ENCODE results near the gene PIGU. TPM values are rescaled to one million over a fixed set of nuclear protein-coding genes. Genes with fewer than 3 reads are reported as not detected.

Gene PIGU
- total and polyA plus RNA-seq, 2 of the 13 experiments (the other 11 are each of a cell fraction or from before 2014, with no cell fraction given): 45.5 to 231 TPM

DNA sequence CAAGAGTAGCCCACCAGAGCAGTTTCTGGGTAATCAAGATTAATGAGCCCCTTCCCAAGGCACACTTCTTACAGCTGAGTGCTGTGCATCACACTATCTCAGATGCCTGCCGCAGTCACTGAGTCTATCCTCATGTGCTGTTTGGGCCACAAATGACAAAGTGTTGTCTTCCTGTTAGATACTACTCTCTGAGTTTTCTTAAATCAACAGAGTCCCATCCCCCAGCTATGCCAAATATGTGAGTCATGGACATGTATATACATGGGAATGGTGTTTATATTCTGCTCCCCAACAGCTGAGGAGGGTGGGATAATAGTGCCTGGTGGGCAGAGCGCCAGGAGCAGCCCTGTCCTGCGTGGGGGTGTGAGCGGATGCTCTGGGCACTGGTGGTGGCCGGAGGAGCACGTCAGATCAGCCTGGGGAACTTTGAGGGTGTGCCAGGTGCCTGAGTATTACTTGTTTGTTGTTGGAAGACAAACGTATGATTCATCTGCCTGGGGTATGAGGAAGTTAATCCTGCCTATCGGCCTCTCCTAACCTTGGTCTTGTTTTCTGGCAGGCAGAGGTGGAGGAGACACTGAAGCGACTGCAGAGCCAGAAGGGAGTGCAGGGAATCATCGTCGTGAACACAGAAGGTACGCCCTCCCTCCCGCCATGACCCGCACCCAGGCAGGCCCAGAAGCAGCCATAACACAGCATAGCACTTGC, 151.0 kb downstream of the PIGU start (continued):
- TF ChIP-seq, protein P1, sequence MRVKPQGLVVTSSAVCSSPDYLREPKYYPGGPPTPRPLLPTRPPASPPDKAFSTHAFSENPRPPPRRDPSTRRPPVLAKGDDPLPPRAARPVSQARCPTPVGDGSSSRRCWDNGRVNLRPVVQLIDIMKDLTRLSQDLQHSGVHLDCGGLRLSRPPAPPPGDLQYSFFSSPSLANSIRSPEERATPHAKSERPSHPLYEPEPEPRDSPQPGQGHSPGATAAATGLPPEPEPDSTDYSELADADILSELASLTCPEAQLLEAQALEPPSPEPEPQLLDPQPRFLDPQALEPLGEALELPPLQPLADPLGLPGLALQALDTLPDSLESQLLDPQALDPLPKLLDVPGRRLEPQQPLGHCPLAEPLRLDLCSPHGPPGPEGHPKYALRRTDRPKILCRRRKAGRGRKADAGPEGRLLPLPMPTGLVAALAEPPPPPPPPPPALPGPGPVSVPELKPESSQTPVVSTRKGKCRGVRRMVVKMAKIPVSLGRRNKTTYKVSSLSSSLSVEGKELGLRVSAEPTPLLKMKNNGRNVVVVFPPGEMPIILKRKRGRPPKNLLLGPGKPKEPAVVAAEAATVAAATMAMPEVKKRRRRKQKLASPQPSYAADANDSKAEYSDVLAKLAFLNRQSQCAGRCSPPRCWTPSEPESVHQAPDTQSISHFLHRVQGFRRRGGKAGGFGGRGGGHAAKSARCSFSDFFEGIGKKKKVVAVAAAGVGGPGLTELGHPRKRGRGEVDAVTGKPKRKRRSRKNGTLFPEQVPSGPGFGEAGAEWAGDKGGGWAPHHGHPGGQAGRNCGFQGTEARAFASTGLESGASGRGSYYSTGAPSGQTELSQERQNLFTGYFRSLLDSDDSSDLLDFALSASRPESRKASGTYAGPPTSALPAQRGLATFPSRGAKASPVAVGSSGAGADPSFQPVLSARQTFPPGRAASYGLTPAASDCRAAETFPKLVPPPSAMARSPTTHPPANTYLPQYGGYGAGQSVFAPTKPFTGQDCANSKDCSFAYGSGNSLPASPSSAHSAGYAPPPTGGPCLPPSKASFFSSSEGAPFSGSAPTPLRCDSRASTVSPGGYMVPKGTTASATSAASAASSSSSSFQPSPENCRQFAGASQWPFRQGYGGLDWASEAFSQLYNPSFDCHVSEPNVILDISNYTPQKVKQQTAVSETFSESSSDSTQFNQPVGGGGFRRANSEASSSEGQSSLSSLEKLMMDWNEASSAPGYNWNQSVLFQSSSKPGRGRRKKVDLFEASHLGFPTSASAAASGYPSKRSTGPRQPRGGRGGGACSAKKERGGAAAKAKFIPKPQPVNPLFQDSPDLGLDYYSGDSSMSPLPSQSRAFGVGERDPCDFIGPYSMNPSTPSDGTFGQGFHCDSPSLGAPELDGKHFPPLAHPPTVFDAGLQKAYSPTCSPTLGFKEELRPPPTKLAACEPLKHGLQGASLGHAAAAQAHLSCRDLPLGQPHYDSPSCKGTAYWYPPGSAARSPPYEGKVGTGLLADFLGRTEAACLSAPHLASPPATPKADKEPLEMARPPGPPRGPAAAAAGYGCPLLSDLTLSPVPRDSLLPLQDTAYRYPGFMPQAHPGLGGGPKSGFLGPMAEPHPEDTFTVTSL (CRISPR knock-in tag; IDR thresholded peaks at IDR 0.05; ENCODE audit: borderline replicate concordance): peak; percentile 97
- TF ChIP-seq KDM3A (CRISPR knock-in tag; IDR thresholded peaks at IDR 0.05; ENCODE audit: low read depth) (no peak), ZNF83 (CRISPR knock-in tag; IDR thresholded peaks at IDR 0.05; ENCODE audit: borderline replicate concordance) (0 out of 2 replicates have a peak, but pooled peaks have one; percentile 53), KLF12 (CRISPR knock-in tag; IDR thresholded peaks at IDR 0.05; ENCODE audit: borderline replicate concordance) (no peak), ZNF274 (CRISPR knock-in tag; IDR thresholded peaks at IDR 0.05) (no peak; the same call in 1 of the 2 replicates), FOXK1 (CRISPR knock-in tag; IDR thresholded peaks at IDR 0.05; ENCODE audit: borderline replicate concordance, low read depth) (peak; percentile 97), MEIS2 (CRISPR knock-in tag; IDR thresholded peaks at IDR 0.05) (peak; percentile 59), ZNF3 (CRISPR knock-in tag; IDR thresholded peaks at IDR 0.05) (no peak; the same call in 1 of the 2 replicates), BCL6 (CRISPR knock-in tag; IDR thresholded peaks at IDR 0.05) (peak; percentile 79), PRDM4 (CRISPR knock-in tag; IDR thresholded peaks at IDR 0.05; ENCODE audit: borderline replicate concordance) (no peak)
- TF ChIP-seq, protein P2, sequence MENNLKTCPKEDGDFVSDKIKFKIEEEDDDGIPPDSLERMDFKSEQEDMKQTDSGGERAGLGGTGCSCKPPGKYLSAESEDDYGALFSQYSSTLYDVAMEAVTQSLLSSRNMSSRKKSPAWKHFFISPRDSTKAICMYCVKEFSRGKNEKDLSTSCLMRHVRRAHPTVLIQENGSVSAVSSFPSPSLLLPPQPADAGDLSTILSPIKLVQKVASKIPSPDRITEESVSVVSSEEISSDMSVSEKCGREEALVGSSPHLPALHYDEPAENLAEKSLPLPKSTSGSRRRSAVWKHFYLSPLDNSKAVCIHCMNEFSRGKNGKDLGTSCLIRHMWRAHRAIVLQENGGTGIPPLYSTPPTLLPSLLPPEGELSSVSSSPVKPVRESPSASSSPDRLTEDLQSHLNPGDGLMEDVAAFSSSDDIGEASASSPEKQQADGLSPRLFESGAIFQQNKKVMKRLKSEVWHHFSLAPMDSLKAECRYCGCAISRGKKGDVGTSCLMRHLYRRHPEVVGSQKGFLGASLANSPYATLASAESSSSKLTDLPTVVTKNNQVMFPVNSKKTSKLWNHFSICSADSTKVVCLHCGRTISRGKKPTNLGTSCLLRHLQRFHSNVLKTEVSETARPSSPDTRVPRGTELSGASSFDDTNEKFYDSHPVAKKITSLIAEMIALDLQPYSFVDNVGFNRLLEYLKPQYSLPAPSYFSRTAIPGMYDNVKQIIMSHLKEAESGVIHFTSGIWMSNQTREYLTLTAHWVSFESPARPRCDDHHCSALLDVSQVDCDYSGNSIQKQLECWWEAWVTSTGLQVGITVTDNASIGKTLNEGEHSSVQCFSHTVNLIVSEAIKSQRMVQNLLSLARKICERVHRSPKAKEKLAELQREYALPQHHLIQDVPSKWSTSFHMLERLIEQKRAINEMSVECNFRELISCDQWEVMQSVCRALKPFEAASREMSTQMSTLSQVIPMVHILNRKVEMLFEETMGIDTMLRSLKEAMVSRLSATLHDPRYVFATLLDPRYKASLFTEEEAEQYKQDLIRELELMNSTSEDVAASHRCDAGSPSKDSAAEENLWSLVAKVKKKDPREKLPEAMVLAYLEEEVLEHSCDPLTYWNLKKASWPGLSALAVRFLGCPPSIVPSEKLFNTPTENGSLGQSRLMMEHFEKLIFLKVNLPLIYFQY (CRISPR knock-in tag; IDR thresholded peaks at IDR 0.05; ENCODE audit: borderline replicate concordance): peak; percentile 73; the same call in 1 of the 2 replicates
- TF ChIP-seq, protein P3, sequence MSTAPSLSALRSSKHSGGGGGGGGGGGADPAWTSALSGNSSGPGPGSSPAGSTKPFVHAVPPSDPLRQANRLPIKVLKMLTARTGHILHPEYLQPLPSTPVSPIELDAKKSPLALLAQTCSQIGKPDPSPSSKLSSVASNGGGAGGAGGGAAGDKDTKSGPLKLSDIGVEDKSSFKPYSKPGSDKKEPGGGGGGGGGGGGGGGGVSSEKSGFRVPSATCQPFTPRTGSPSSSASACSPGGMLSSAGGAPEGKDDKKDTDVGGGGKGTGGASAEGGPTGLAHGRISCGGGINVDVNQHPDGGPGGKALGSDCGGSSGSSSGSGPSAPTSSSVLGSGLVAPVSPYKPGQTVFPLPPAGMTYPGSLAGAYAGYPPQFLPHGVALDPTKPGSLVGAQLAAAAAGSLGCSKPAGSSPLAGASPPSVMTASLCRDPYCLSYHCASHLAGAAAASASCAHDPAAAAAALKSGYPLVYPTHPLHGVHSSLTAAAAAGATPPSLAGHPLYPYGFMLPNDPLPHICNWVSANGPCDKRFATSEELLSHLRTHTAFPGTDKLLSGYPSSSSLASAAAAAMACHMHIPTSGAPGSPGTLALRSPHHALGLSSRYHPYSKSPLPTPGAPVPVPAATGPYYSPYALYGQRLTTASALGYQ (CRISPR knock-in tag; IDR thresholded peaks at IDR 0.05): peak; percentile 79; the same call in 1 of the 2 replicates
